Prostate gland (tissue), 2 donors: ENCODE results near the gene RPTOR. TPM values are rescaled to one million over a fixed set of nuclear protein-coding genes. Genes with fewer than 3 reads are reported as not detected.

Source experiments
- DNase-seq: peaks from one replicate; pipeline ENCODE4 v3.0.0-alpha.2; 2019; ENCODE audit warnings: low spot score
- H3K27ac ChIP-seq, 2 donors: fragments of 200-600 bp; sonication (generic); 2 replicates each; pipeline ENCODE4 v1.5.1; 2017 to 2019
- H3K27me3 ChIP-seq: fragments of 200-600 bp; sonication (generic); replicated peaks from 2 replicates; pipeline ENCODE4 v1.5.1; 2019; ENCODE audit not compliant: insufficient read depth
- H3K36me3 ChIP-seq, 2 donors: fragments of 200-600 bp; sonication (generic); 1 replicate in 1 of 2; 2 replicates in 1 of 2; pipeline versions ENCODE4 v1.5.1 to v1.8.1; 2017 to 2019
- H3K4me1 ChIP-seq: fragments of 200-600 bp; sonication (generic); replicated peaks from 2 replicates; pipeline ENCODE4 v1.5.1; 2019
- H3K4me3 ChIP-seq, 2 donors: fragments of 200-600 bp; sonication (generic); 2 replicates each; pipeline ENCODE4 v1.5.1; 2017 to 2019
- H3K9me3 ChIP-seq: fragments of 200-600 bp; sonication (generic); 2 replicates; pipeline ENCODE4 v1.5.1; 2017
- CTCF ChIP-seq, 4 experiments: fragments of 200-600 bp in 2 of 4; fragments of 450-650 bp in 2 of 4; sonication (generic) in 2 of 4; IDR thresholded peaks; 1 replicate in 3 of 4; 2 replicates in 1 of 4; pipeline ENCODE4 v1.5.1; 2016 to 2019; ENCODE audit warnings: antibody characterized with exemption in 4 of 4, mild to moderate bottlenecking in 2 of 4, moderate library complexity in 2 of 4
- POLR2A ChIP-seq: fragments of 450-650 bp; IDR thresholded peaks from one replicate; pipeline ENCODE4 v1.6.1; 2016; ENCODE audit warnings: antibody characterized with exemption, mild to moderate bottlenecking
- POLR2AphosphoS5 ChIP-seq: sonication (generic); formaldehyde crosslinking; IDR thresholded peaks from one replicate; pipeline ENCODE4 v1.6.1; 2017; ENCODE audit warnings: antibody characterized with exemption
- WGBS: methylation state at CpG from one replicate; pipeline ENCODE4 v1.1.5; 2018; 5-methylcytosine and 5-hydroxymethylcytosine counted together
- intact Hi-C: fragments of 100-400 bp; cut with DNase I; formaldehyde crosslinking; loops from one replicate; pipeline ENCODE4 v1.14.2; 2022
- total RNA-seq, 2 donors: library from RNA; depleted of rRNA; stranded (reverse); fragments of >200 nt; gene quantifications; one replicate each; pipeline ENCODE4 v1.1.0, GENCODE V29; 2016

RPTOR gene
- total RNA-seq, 2 donors from 2014 or later = 30.3 to 62.5 TPM

DNA sequence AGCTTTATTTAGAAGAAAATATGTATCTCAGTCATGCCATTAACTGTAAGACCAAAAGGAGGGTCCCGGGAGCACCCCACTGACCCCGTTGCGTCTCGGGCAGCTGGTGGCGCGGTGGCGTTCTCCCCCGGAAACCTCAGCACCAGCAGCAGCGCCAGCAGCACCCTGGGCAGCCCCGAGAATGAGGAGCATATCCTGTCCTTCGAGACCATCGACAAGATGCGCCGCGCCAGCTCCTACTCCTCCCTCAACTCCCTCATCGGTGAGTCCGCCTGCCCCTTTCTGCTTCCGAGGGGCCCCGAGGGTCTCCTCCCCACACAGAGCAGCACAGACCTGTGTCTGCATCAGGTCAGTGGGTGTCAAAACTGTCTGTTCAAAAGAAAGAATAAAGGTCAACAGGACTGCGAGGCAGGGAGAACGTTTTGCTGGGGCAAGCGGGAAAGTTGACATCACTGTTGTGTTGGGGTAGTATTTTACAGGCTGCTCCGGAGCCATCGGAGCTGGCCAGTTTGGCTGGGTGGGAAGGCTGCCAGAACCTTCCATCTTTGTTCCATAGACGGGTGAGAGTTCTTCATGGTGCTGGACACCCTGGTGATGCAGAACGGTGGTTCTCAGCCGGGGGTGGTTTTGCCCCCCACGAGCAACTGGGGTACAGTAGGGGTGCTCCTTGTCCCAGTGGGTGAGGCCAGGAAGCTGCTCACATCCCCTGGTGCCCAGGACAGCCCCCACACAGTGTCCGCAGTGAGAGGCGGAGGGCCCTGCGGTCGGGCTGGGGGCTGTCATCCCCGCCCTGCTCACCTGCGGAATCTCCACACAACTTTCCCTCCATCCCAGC is 349.2 kb downstream of the RPTOR start:
- Histone ChIP-seq H3K4me3 (no peak overlapping the region), H3K27me3 (no peaks in the 10 kb centered on the region), H3K27ac (no peak overlapping the region), H3K4me1 (no peaks in the 10 kb centered on the region), H3K9me3 (no peaks in the 10 kb centered on the region), H3K36me3 (no peaks in the 10 kb centered on the region)
- WGBS = 91% methylated on average over 34 of the region's 34 CpGs
- intact Hi-C loops = no loop called here
- DNase-seq = no peak
- TF ChIP-seq CTCF (IDR thresholded peaks at IDR 0.05) = no peak
- no peak for TF ChIP-seq POLR2A
- TF ChIP-seq POLR2AphosphoS5 = no peak

- intact Hi-C loops = no loop called here
- Histone ChIP-seq H3K27me3 (no peaks in the 10 kb centered on the region), H3K36me3 (no peaks in the 10 kb centered on the region), H3K9me3 (no peaks in the 10 kb centered on the region), H3K27ac (no peak overlapping the region), H3K4me3 (no peak overlapping the region), H3K4me1 (no peaks in the 10 kb centered on the region)
- TF ChIP-seq CTCF (IDR thresholded peaks at IDR 0.05) = no peak
- no peak for TF ChIP-seq POLR2A
- TF ChIP-seq POLR2AphosphoS5 = no peak
- no peak for DNase-seq
- WGBS = 82% methylated on average over 4 of the region's 4 CpGs
Observed at GRCh38 chr17:80894439-80894721, 349.7 kb downstream of the RPTOR start.

- 94% methylated on average over 16 of the region's 16 CpGs for WGBS
- intact Hi-C loops = no loop called here
- Histone ChIP-seq H3K9me3 (no peaks in the 10 kb centered on the region), H3K4me1 (no peaks in the 10 kb centered on the region), H3K4me3 (no peak overlapping the region), H3K36me3 (no peaks in the 10 kb centered on the region), H3K27me3 (no peaks in the 10 kb centered on the region), H3K27ac (no peak overlapping the region)
- TF ChIP-seq POLR2AphosphoS5 (no peak), CTCF (IDR thresholded peaks at IDR 0.05) (no peak), POLR2A (no peak)
- no peak for DNase-seq
Observed at GRCh38 chr17:80894726-80895125, 350.1 kb downstream of the RPTOR start.

- no peak for DNase-seq
- Histone ChIP-seq H3K27ac (no peak overlapping the region), H3K9me3 (no peaks in the 10 kb centered on the region), H3K4me3 (no peak overlapping the region), H3K27me3 (no peaks in the 10 kb centered on the region), H3K4me1 (no peaks in the 10 kb centered on the region), H3K36me3 (no peaks in the 10 kb centered on the region)
- intact Hi-C loops = no loop called here
- 84% methylated on average over 21 of the region's 21 CpGs for WGBS
- TF ChIP-seq POLR2AphosphoS5 = no peak
- no peak for TF ChIP-seq CTCF (IDR thresholded peaks at IDR 0.05)
- TF ChIP-seq POLR2A = no peak
Observed at GRCh38 chr17:80895366-80895765, 350.7 kb downstream of the RPTOR start.

DNA sequence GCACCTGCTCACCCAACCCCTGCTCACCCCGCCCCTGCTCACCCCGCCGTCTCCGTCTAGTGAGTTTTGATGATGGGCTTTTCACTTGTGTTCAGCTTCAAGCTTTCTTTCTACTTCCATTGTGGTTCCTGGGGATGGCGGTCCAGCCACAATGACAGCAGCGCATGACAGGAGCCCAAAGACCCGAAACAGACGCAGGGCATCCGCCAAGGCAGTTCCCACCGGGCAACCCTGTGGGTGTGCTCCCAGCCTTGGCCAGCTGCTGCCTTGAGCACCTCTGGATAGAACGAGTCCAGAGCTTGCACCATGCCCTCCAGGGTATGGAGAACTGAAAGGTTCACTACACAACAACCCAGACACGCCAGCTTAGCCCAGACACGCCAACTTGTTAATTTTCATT is 354.1 kb downstream of the RPTOR start:
- WGBS = 88% methylated on average over 13 of the region's 13 CpGs
- no peak for DNase-seq
- Histone ChIP-seq H3K4me3 (no peak overlapping the region), H3K36me3 (no peaks in the 10 kb centered on the region), H3K27me3 (no peaks in the 10 kb centered on the region), H3K9me3 (no peaks in the 10 kb centered on the region), H3K27ac (no peak overlapping the region), H3K4me1 (no peaks in the 10 kb centered on the region)
- TF ChIP-seq POLR2A = no peak
- TF ChIP-seq CTCF (IDR thresholded peaks at IDR 0.05) = no peak
- no peak for TF ChIP-seq POLR2AphosphoS5
- intact Hi-C loops = no loop called here
